Esophagus (tissue), 2 donors: ENCODE data around the gene ZNF516. TPM values are rescaled to one million over a fixed set of nuclear protein-coding genes. Genes with fewer than 3 reads are reported as not detected.

ENCODE experiments used
- H3K27ac ChIP-seq, 2 donors: one replicate each; pipeline ENCODE4 v1.5.1; 2013; ENCODE audit warnings: low read depth in 2 of 2, mild to moderate bottlenecking in 2 of 2, inconsistent platforms in 1 of 2, low read length in 1 of 2, moderate library complexity in 1 of 2
- H3K27me3 ChIP-seq, 2 donors: one replicate each; pipeline ENCODE4 v1.6.1; 2013; ENCODE audit warnings: low read length in 2 of 2, control low read depth in 1 of 2, mild to moderate bottlenecking in 1 of 2; ENCODE audit not compliant: insufficient read depth in 2 of 2, control insufficient read depth in 1 of 2
- H3K36me3 ChIP-seq, 2 donors: one replicate each; pipeline ENCODE4 v1.6.1; 2013; ENCODE audit warnings: low read length in 1 of 2; ENCODE audit not compliant: control insufficient read depth in 2 of 2, insufficient read depth in 2 of 2
- H3K4me1 ChIP-seq, 2 donors: one replicate each; pipeline ENCODE4 v1.6.1; 2013; ENCODE audit warnings: low read length in 1 of 2; ENCODE audit not compliant: control insufficient read depth in 2 of 2, insufficient read depth in 2 of 2
- H3K4me3 ChIP-seq, 2 donors: one replicate each; pipeline ENCODE4 v1.5.1; 2013; ENCODE audit warnings: low read length in 2 of 2, mild to moderate bottlenecking in 2 of 2, low read depth in 1 of 2, moderate library complexity in 1 of 2
- H3K9me3 ChIP-seq, 2 donors: one replicate each; pipeline ENCODE4 v1.6.1; 2013; ENCODE audit warnings: mild to moderate bottlenecking in 2 of 2, low read depth in 1 of 2, low read length in 1 of 2, moderate library complexity in 1 of 2; ENCODE audit not compliant: control insufficient read depth in 2 of 2, insufficient read depth in 1 of 2
- WGBS, 2 donors: extraction: QIAGEN DNeasy Blood & Tissue Kit; methylation state at CpG; one replicate each; pipeline ENCODE4 v1.1.7; 2013; 5-methylcytosine and 5-hydroxymethylcytosine counted together
- polyA plus RNA-seq, 2 donors: library from polyadenylated mRNA; stranded (reverse); fragments of 200-250 nt; gene quantifications; one replicate each; pipeline ENCODE4 v1.2.3, GENCODE V29; 2013
- donor health status: healthy with polysubstance abuse.
- donor health status: Bipolar disorder and iron deficiency.

ZNF516 gene
- polyA plus RNA-seq, 2 donors, result 4.0 to 5.4 TPM

GRCh38 chr18:76487070-76487469, 8.0 kb downstream of the ZNF516 start:
- no peak overlapping the region for H3K4me3 ChIP-seq
- WGBS, 2 donors, result 72 to 73% methylated on average over 5 of the region's 5 CpGs

GRCh38 chr18:76486574-76486973, 8.5 kb downstream of the ZNF516 start:
- 73 to 76% methylated on average over 6 of the region's 6 CpGs for whole genome bisulfite sequencing, 2 donors

More at GRCh38 chr18:76487070-76487469, 8.0 kb downstream of the ZNF516 start:
- Histone ChIP-seq H3K4me1 (peaks cover 5 to 9% of the 10 kb centered on the region in 2 donors), H3K27me3 (no peaks in the 10 kb centered on the region), H3K36me3 (peaks cover 0 to 2% of the 10 kb centered on the region in 2 donors), H3K27ac (no peak overlapping the region), H3K9me3 (no peaks in the 10 kb centered on the region)

GRCh38 chr18:76486038-76486437, 9.0 kb downstream of the ZNF516 start:
- H3K9me3 ChIP-seq, result no peaks in the 10 kb centered on the region
- WGBS, 2 donors, result 64 to 70% methylated on average over 3 of the region's 3 CpGs
- no peak overlapping the region for H3K27ac ChIP-seq
- no peak overlapping the region for H3K4me3 ChIP-seq
- peaks cover 0 to 2% of the 10 kb centered on the region in 2 donors for H3K36me3 ChIP-seq
- peaks cover 5 to 9% of the 10 kb centered on the region in 2 donors for H3K4me1 ChIP-seq
- no peaks in the 10 kb centered on the region for H3K27me3 ChIP-seq

More at GRCh38 chr18:76486574-76486973, 8.5 kb downstream of the ZNF516 start:
- peaks cover 0 to 2% of the 10 kb centered on the region in 2 donors for H3K36me3 ChIP-seq
- H3K4me1 ChIP-seq, result peaks cover 5 to 9% of the 10 kb centered on the region in 2 donors
- H3K9me3 ChIP-seq, result no peaks in the 10 kb centered on the region
- no peak overlapping the region for H3K27ac ChIP-seq
- H3K27me3 ChIP-seq, result no peaks in the 10 kb centered on the region
- H3K4me3 ChIP-seq, result no peak overlapping the region

- H3K9me3 ChIP-seq, result no peaks in the 10 kb centered on the region
- peaks cover 5 to 9% of the 10 kb centered on the region in 2 donors for H3K4me1 ChIP-seq
- no peaks in the 10 kb centered on the region for H3K27me3 ChIP-seq
- peaks cover 2 to 3% of the 10 kb centered on the region in 2 donors for H3K36me3 ChIP-seq
- no peak overlapping the region for H3K4me3 ChIP-seq
- no peak overlapping the region for H3K27ac ChIP-seq
- 80 to 83% methylated on average over 6 of the region's 6 CpGs for WGBS, 2 donors
Observed at GRCh38 chr18:76484749-76485387, 10.2 kb downstream of the ZNF516 start.

- peak overlapping the region in 1 of 2 donors; percentile 1 for H3K27ac ChIP-seq
- H3K4me3 ChIP-seq, result no peak overlapping the region
- 69 to 88% methylated on average over 10 of the region's 10 CpGs for WGBS, 2 donors
- no peaks in the 10 kb centered on the region for H3K9me3 ChIP-seq
- H3K36me3 ChIP-seq, result peaks cover 2 to 3% of the 10 kb centered on the region in 2 donors
- no peaks in the 10 kb centered on the region for H3K27me3 ChIP-seq
- H3K4me1 ChIP-seq, result peaks cover 5 to 11% of the 10 kb centered on the region in 2 donors
Observed at GRCh38 chr18:76483780-76484179, 11.3 kb downstream of the ZNF516 start.

- no peak overlapping the region for H3K4me3 ChIP-seq
Observed at GRCh38 chr18:76482971-76483691, 11.9 kb downstream of the ZNF516 start.

GRCh38 chr18:76482267-76482666, 12.8 kb downstream of the ZNF516 start:
- 94 to 96% methylated on average over 13 of the region's 13 CpGs for WGBS, 2 donors
- H3K4me3 ChIP-seq, result no peak overlapping the region
- H3K4me1 ChIP-seq, result peaks cover 0 to 7% of the 10 kb centered on the region in 2 donors
- H3K27me3 ChIP-seq, result no peaks in the 10 kb centered on the region
- H3K9me3 ChIP-seq, result no peaks in the 10 kb centered on the region
- peaks cover 2 to 3% of the 10 kb centered on the region in 2 donors for H3K36me3 ChIP-seq
- H3K27ac ChIP-seq, result no peak overlapping the region

More at GRCh38 chr18:76482971-76483691, 11.9 kb downstream of the ZNF516 start:
- Histone ChIP-seq H3K27ac (peak overlapping the region in 1 of 2 donors; percentile 30), H3K27me3 (no peaks in the 10 kb centered on the region), H3K9me3 (no peaks in the 10 kb centered on the region), H3K4me1 (peaks cover 5 to 11% of the 10 kb centered on the region in 2 donors), H3K36me3 (peaks cover 2 to 3% of the 10 kb centered on the region in 2 donors)
- WGBS, 2 donors, result 81 to 90% methylated on average over 15 of the region's 15 CpGs

GRCh38 chr18:76480913-76481312, 14.1 kb downstream of the ZNF516 start:
- Histone ChIP-seq H3K27ac (no peak overlapping the region), H3K36me3 (peaks cover 2 to 3% of the 10 kb centered on the region in 2 donors), H3K4me1 (peaks cover 0 to 7% of the 10 kb centered on the region in 2 donors), H3K9me3 (no peaks in the 10 kb centered on the region), H3K4me3 (no peak overlapping the region), H3K27me3 (no peaks in the 10 kb centered on the region)
- 77 to 81% methylated on average over 3 of the region's 3 CpGs for WGBS, 2 donors

GRCh38 chr18:76479351-76480238, 15.4 kb downstream of the ZNF516 start:
- Histone ChIP-seq H3K36me3 (peaks cover 2 to 3% of the 10 kb centered on the region in 2 donors), H3K27ac (no peak overlapping the region), H3K27me3 (no peaks in the 10 kb centered on the region), H3K9me3 (no peaks in the 10 kb centered on the region), H3K4me1 (peaks cover 0 to 7% of the 10 kb centered on the region in 2 donors), H3K4me3 (no peak overlapping the region)
- WGBS, 2 donors, result 79 to 80% methylated on average over 13 of the region's 13 CpGs
